ENCODE data around the gene LRIG1. TPM values are rescaled to one million over a fixed set of nuclear protein-coding genes. Genes with fewer than 3 reads are reported as not detected.

Gene LRIG1
- total and polyA plus RNA-seq, 2 of the 8 experiments (the other 6 are each of a cell fraction or from before 2014, with no cell fraction given): 78.1 to 88.7 TPM

GRCh38 chr3:66390013-66390412 lies 110.8 kb downstream of the LRIG1 start:
- FAIRE-seq: no peak

More at GRCh38 chr3:66390013-66390412, 110.8 kb downstream of the LRIG1 start:
- H3K56ac ChIP-seq (replicated peaks; ENCODE audit: insufficient read length, low read depth, low read length): no peak overlapping the region
- no peak overlapping the region for H2AFZ ChIP-seq (ENCODE audit: low read length)
- H3K23ac ChIP-seq (ENCODE audit: insufficient read length): no peak overlapping the region
- no peak for DNase-seq (ENCODE audit: low read depth in 1 of 2, low spot score in 2 of 2)
- H3K36me3 ChIP-seq (ENCODE audit: control insufficient read depth in 2 of 4, insufficient read depth in 4 of 4, low read length in 3 of 4): peaks cover 42 to 88% (median 56%) of the 10 kb centered on the region in 4 experiments
- H3K23me2 ChIP-seq (ENCODE audit: low read depth, low read length): no peaks in the 10 kb centered on the region
- no peak overlapping the region for H3K4me3 ChIP-seq (ENCODE audit: extremely low read depth in 1 of 4, insufficient read depth in 2 of 4, low read depth in 3 of 4, low read length in 4 of 4)
- H3K27ac ChIP-seq (ENCODE audit: low read depth, low read length): no peak overlapping the region
- peaks cover 0 to 33% of the 10 kb centered on the region in 2 experiments; a peak in 2 of 4 replicates for H3K79me2 ChIP-seq (ENCODE audit: control insufficient read depth in 1 of 2, insufficient read depth in 2 of 2, low read length in 2 of 2)
- no peak overlapping the region for H3K4me2 ChIP-seq (ENCODE audit: insufficient read depth in 1 of 2, low read depth in 2 of 2, low read length in 2 of 2)
- ChIA-PET POLR2A (ENCODE audit: partially characterized antibody) (no interaction called here), CTCF (ENCODE audit: partially characterized antibody) (interaction anchor here (0.8 to 1.5 kb wide), 3 partner anchors 12 to 408 kb away, joined by 4 to 7 read pairs (median 4); no protein-coding TSS in a partner anchor)
- H3K9ac ChIP-seq (replicated peaks in 1 of 4; ENCODE audit: extremely low read depth in 1 of 4, low read depth in 3 of 4, low read length in 3 of 4): no peak overlapping the region
- no peak overlapping the region for H3K14ac ChIP-seq (ENCODE audit: insufficient read length)
- H2BK5ac ChIP-seq (ENCODE audit: low read depth, low read length): no peak overlapping the region
- H3K79me1 ChIP-seq (ENCODE audit: low read depth, low read length): peaks cover 1% of the 10 kb centered on the region; the same call in 1 of the 2 replicates
- H3K4ac ChIP-seq (replicated peaks; ENCODE audit: insufficient read length, low read depth, low read length): no peak overlapping the region
- no peak overlapping the region for H2BK120ac ChIP-seq (replicated peaks; ENCODE audit: low read depth, low read length)
- no peaks in the 10 kb centered on the region; a peak in 1 of 4 replicates for H3K9me3 ChIP-seq (ENCODE audit: insufficient read depth in 2 of 2, low read depth in 1 of 2, low read length in 1 of 2)
- H3K4me1 ChIP-seq (replicated peaks in 1 of 4; ENCODE audit: control insufficient read depth in 3 of 4, insufficient read depth in 4 of 4, low read length in 3 of 4): no peaks in the 10 kb centered on the region
- H2BK20ac ChIP-seq (ENCODE audit: low read length): no peak overlapping the region
- no peaks in the 10 kb centered on the region for H3K27me3 ChIP-seq (replicated peaks in 1 of 4; ENCODE audit: control insufficient read depth in 3 of 4, extremely low read depth in 1 of 4, insufficient read depth in 3 of 4, low read length in 3 of 4)
- TF ChIP-seq SUZ12 (IDR thresholded peaks at IDR 0.05; ENCODE audit: low read length) (no peak), NANOG (IDR thresholded peaks at IDR 0.05; ENCODE audit: insufficient read depth, low read depth, low read length, poor library complexity, severe bottlenecking) (no peak)
- no peak overlapping the region for H2BK15ac ChIP-seq (ENCODE audit: low read length)
- no peak overlapping the region for H4K8ac ChIP-seq (ENCODE audit: extremely low read depth, insufficient read depth, low read length)
- H3K18ac ChIP-seq (ENCODE audit: extremely low read depth, low read length): no peak overlapping the region
- peaks cover 0 to 13% of the 10 kb centered on the region in 2 experiments for H4K20me1 ChIP-seq (replicated peaks in 1 of 2; ENCODE audit: control insufficient read depth in 1 of 2, insufficient read depth in 2 of 2, low read length in 2 of 2)
- no peak overlapping the region for H4K91ac ChIP-seq (replicated peaks; ENCODE audit: insufficient read length, low read length)
- no peak overlapping the region for H2BK12ac ChIP-seq (ENCODE audit: low read depth, low read length)
- H2AK5ac ChIP-seq (ENCODE audit: low read depth, low read length): no peak overlapping the region
- no peak overlapping the region for H4K5ac ChIP-seq (ENCODE audit: insufficient read length, low read depth, low read length)
